ENCODE measurements around the gene PLIN5.

- TF ChIP-seq POLR2A (IDR thresholded peaks at IDR 0.05): no peak
- TF ChIP-seq CTCF (IDR thresholded peaks at IDR 0.05): no peak
- TF ChIP-seq EP300 (IDR thresholded peaks at IDR 0.05): no peak
- TF ChIP-seq POLR2AphosphoS5 (IDR thresholded peaks at IDR 0.05): peak in 1 of 4 donors; percentile 6
Measured at GRCh38 chr19:4508698-4509097, 26.3 kb downstream of the PLIN5 start.
